ENCODE data around the gene SOBP.

SOBP gene

DNA sequence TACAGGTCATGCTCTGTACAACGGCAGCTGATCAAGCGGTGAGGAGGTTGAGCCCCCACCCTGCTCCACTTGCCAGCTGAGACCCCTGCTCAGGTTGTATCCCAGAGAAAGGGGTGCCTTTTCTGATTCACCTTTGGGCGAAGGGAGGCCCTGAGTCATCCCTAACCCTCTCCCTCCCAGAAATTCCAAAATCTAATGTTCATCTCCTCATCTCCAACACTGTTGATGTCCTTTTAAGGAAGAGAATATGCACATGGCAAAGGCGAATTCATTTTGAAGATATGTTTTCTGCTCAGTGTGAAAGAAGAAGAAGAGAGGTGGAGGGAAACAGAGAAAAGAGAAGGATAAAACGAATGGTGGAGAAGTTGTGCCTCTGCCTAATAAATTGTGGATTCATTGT, 213.7 kb downstream of the SOBP start (continued):
- TF ChIP-seq SNAI2 (CRISPR knock-in tag; IDR thresholded peaks at IDR 0.05) (no peak), BACH2 (CRISPR knock-in tag; IDR thresholded peaks at IDR 0.05; ENCODE audit: borderline replicate concordance) (no peak)

DNA sequence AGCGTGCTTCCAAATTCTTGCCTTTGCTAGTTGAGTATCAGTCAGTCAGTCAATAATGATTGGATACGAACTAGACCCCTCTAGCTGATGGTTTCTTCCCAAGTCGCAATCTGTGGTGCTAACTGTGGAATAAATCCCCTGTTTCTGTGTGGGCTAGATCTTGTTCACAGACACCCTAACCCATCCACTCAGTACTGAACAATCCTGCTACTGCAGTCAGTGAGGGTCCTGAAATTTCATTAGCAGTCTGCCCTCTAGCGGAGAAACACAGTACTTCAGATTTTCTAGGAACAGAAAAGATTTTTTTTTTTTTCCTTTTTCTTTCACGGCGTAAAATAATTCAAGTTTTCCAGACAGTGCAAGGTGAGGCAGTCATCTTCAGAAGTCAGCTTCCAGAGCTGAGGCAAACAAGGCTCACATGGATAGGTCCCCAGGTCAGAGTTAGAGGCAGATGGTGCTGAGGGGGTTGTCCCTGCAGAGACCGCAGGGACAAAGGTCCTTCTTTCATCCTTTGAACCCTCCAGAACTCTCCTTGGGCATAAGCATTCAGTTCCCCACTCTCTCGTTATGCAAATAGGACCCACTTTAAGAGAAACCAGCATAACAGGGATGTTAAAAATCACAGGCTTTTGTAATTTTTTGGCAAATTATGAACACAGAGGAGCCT, 214.6 kb downstream of the SOBP start:
- TF ChIP-seq, protein P1, sequence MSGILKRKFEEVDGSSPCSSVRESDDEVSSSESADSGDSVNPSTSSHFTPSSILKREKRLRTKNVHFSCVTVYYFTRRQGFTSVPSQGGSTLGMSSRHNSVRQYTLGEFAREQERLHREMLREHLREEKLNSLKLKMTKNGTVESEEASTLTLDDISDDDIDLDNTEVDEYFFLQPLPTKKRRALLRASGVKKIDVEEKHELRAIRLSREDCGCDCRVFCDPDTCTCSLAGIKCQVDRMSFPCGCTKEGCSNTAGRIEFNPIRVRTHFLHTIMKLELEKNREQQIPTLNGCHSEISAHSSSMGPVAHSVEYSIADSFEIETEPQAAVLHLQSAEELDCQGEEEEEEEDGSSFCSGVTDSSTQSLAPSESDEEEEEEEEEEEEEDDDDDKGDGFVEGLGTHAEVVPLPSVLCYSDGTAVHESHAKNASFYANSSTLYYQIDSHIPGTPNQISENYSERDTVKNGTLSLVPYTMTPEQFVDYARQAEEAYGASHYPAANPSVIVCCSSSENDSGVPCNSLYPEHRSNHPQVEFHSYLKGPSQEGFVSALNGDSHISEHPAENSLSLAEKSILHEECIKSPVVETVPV (CRISPR knock-in tag; IDR thresholded peaks at IDR 0.05): no peak
- TF ChIP-seq TOX (CRISPR knock-in tag; IDR thresholded peaks at IDR 0.05; ENCODE audit: borderline replicate concordance) (no peak), ZC3H10 (CRISPR knock-in tag; IDR thresholded peaks at IDR 0.05) (no peak), ZNF565 (CRISPR knock-in tag; conservative IDR thresholded peaks at IDR 0.05; ENCODE audit: low read depth) (no peak), CSDC2 (CRISPR knock-in tag; IDR thresholded peaks at IDR 0.05) (no peak)
- TF ChIP-seq, protein P2, sequence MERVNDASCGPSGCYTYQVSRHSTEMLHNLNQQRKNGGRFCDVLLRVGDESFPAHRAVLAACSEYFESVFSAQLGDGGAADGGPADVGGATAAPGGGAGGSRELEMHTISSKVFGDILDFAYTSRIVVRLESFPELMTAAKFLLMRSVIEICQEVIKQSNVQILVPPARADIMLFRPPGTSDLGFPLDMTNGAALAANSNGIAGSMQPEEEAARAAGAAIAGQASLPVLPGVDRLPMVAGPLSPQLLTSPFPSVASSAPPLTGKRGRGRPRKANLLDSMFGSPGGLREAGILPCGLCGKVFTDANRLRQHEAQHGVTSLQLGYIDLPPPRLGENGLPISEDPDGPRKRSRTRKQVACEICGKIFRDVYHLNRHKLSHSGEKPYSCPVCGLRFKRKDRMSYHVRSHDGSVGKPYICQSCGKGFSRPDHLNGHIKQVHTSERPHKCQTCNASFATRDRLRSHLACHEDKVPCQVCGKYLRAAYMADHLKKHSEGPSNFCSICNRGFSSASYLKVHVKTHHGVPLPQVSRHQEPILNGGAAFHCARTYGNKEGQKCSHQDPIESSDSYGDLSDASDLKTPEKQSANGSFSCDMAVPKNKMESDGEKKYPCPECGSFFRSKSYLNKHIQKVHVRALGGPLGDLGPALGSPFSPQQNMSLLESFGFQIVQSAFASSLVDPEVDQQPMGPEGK (CRISPR knock-in tag; IDR thresholded peaks at IDR 0.05; ENCODE audit: borderline replicate concordance): no peak
- TF ChIP-seq, protein P3, sequence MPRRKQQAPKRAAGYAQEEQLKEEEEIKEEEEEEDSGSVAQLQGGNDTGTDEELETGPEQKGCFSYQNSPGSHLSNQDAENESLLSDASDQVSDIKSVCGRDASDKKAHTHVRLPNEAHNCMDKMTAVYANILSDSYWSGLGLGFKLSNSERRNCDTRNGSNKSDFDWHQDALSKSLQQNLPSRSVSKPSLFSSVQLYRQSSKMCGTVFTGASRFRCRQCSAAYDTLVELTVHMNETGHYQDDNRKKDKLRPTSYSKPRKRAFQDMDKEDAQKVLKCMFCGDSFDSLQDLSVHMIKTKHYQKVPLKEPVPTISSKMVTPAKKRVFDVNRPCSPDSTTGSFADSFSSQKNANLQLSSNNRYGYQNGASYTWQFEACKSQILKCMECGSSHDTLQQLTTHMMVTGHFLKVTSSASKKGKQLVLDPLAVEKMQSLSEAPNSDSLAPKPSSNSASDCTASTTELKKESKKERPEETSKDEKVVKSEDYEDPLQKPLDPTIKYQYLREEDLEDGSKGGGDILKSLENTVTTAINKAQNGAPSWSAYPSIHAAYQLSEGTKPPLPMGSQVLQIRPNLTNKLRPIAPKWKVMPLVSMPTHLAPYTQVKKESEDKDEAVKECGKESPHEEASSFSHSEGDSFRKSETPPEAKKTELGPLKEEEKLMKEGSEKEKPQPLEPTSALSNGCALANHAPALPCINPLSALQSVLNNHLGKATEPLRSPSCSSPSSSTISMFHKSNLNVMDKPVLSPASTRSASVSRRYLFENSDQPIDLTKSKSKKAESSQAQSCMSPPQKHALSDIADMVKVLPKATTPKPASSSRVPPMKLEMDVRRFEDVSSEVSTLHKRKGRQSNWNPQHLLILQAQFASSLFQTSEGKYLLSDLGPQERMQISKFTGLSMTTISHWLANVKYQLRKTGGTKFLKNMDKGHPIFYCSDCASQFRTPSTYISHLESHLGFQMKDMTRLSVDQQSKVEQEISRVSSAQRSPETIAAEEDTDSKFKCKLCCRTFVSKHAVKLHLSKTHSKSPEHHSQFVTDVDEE (CRISPR knock-in tag; IDR thresholded peaks at IDR 0.05): no peak

DNA sequence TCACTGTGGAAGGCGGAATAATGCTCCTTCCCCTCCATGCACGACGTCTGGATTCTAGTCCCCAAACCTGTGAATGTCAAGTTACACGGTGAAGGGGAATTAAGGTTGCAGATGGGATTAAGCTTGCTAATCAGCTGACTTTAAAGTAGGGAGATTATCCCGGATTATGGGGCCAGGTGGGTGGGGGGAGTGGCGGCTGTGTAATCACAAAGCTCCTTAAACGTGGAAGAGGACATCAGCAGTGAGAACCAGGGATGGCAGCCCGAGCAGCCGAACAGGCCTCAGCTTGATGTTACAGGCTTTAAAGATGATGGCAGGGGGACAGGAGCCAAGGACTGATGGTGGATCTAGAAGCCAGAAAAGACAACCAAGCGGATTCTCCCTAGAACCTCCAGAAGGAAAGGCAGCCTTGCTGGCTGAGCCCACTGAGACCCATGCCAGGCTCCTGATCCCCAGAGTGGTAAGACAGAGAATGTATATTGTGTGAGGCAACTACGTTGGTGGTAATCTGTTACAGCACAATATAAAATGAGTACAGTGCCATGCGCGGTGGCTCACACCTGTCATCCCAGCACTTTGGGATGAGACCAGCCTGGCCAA, 216.7 kb downstream of the SOBP start:
- ATAC-seq: no peak
- TF ChIP-seq ZNF70 (CRISPR knock-in tag; IDR thresholded peaks at IDR 0.05) (no peak), TCF4 (CRISPR knock-in tag; IDR thresholded peaks at IDR 0.05; ENCODE audit: borderline replicate concordance) (no peak), RARB (CRISPR knock-in tag; IDR thresholded peaks at IDR 0.05) (no peak), ARNTL (CRISPR knock-in tag; IDR thresholded peaks at IDR 0.05; ENCODE audit: borderline replicate concordance, low read depth) (no peak), BACH2 (CRISPR knock-in tag; IDR thresholded peaks at IDR 0.05; ENCODE audit: borderline replicate concordance) (no peak), ESRRG (CRISPR knock-in tag; IDR thresholded peaks at IDR 0.05) (no peak), ZC3H10 (CRISPR knock-in tag; IDR thresholded peaks at IDR 0.05) (no peak), GLIS3 (CRISPR knock-in tag; IDR thresholded peaks at IDR 0.05) (no peak), OSR1 (CRISPR knock-in tag; IDR thresholded peaks at IDR 0.05) (no peak), PPARA (CRISPR knock-in tag; IDR thresholded peaks at IDR 0.05; ENCODE audit: borderline replicate concordance) (no peak), TOX (CRISPR knock-in tag; IDR thresholded peaks at IDR 0.05; ENCODE audit: borderline replicate concordance) (no peak)
- TF ChIP-seq, protein P4, sequence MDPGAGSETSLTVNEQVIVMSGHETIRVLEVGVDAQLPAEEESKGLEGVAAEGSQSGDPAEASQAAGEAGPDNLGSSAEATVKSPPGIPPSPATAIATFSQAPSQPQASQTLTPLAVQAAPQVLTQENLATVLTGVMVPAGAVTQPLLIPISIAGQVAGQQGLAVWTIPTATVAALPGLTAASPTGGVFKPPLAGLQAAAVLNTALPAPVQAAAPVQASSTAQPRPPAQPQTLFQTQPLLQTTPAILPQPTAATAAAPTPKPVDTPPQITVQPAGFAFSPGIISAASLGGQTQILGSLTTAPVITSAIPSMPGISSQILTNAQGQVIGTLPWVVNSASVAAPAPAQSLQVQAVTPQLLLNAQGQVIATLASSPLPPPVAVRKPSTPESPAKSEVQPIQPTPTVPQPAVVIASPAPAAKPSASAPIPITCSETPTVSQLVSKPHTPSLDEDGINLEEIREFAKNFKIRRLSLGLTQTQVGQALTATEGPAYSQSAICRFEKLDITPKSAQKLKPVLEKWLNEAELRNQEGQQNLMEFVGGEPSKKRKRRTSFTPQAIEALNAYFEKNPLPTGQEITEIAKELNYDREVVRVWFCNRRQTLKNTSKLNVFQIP (CRISPR knock-in tag; IDR thresholded peaks at IDR 0.05; ENCODE audit: borderline replicate concordance, low read depth): no peak
- TF ChIP-seq, protein P2 (CRISPR knock-in tag; IDR thresholded peaks at IDR 0.05; ENCODE audit: borderline replicate concordance): no peak
- TF ChIP-seq, protein P1 (CRISPR knock-in tag; IDR thresholded peaks at IDR 0.05): no peak
- TF ChIP-seq, protein P5, sequence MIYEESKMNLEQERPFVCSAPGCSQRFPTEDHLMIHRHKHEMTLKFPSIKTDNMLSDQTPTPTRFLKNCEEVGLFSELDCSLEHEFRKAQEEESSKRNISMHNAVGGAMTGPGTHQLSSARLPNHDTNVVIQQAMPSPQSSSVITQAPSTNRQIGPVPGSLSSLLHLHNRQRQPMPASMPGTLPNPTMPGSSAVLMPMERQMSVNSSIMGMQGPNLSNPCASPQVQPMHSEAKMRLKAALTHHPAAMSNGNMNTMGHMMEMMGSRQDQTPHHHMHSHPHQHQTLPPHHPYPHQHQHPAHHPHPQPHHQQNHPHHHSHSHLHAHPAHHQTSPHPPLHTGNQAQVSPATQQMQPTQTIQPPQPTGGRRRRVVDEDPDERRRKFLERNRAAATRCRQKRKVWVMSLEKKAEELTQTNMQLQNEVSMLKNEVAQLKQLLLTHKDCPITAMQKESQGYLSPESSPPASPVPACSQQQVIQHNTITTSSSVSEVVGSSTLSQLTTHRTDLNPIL (CRISPR knock-in tag; IDR thresholded peaks at IDR 0.05; ENCODE audit: low read depth): no peak

More for the DNA sequence above, 214.6 kb downstream of the SOBP start:
- ATAC-seq: peak; percentile 74

Measured in SK-N-SH treated with all-trans-retinoic acid at 6 μM for 48 hours (cell line).